Vagina (tissue), 2 donors: ENCODE results near the gene ABCA2. TPM values are rescaled to one million over a fixed set of nuclear protein-coding genes. Genes with fewer than 3 reads are reported as not detected.

Experiments used
- DNase-seq, 2 donors: peaks; one replicate each; pipeline ENCODE4 v3.0.0-alpha.2; 2017; ENCODE audit errors: extremely low spot score in 2 of 2
- H3K27ac ChIP-seq: fragments of 200-600 bp; sonication (generic); one replicate; pipeline ENCODE4 v1.5.1; 2019
- H3K27me3 ChIP-seq: fragments of 200-600 bp; sonication (generic); one replicate; pipeline ENCODE4 v1.5.1; 2019
- H3K36me3 ChIP-seq, 2 donors: fragments of 200-600 bp; sonication (generic); one replicate each; pipeline ENCODE4 v1.5.1; 2017 to 2019
- H3K4me1 ChIP-seq: fragments of 200-600 bp; sonication (generic); one replicate; pipeline ENCODE4 v1.5.1; 2019
- H3K4me3 ChIP-seq, 2 donors: fragments of 200-600 bp; sonication (generic); 1 replicate in 1 of 2; 2 replicates in 1 of 2; pipeline ENCODE4 v1.5.1; 2016 to 2019
- H3K9me3 ChIP-seq: fragments of 200-600 bp; sonication (generic); one replicate; pipeline ENCODE4 v1.5.1; 2019
- POLR2A ChIP-seq, 2 donors: fragments of 450-650 bp; IDR thresholded peaks; one replicate each; pipeline ENCODE4 v1.6.1; 2017; ENCODE audit warnings: antibody characterized with exemption in 2 of 2, mild to moderate bottlenecking in 2 of 2, moderate library complexity in 2 of 2
- POLR2AphosphoS5 ChIP-seq, 2 donors: sonication (generic); formaldehyde crosslinking; IDR thresholded peaks; one replicate each; pipeline ENCODE4 v1.9.0; 2017; ENCODE audit warnings: antibody characterized with exemption in 2 of 2, mild to moderate bottlenecking in 2 of 2, low read depth in 1 of 2; ENCODE audit not compliant: insufficient read depth in 1 of 2
- intact Hi-C: fragments of 100-400 bp; cut with DNase I; formaldehyde crosslinking; loops from one replicate; pipeline ENCODE4 v1.15.1; 2023
- total RNA-seq: library from RNA; depleted of rRNA; stranded (reverse); fragments of >200 nt; gene quantifications from one replicate; pipeline ENCODE4 v1.2.3, GENCODE V29; 2016
- TF ChIP-seq, protein P1 (sequence below), 3 experiments: fragments of 450-650 bp in 2 of 3; fragments of 200-600 bp in 1 of 3; sonication (generic) in 1 of 3; IDR thresholded peaks; one replicate each; pipeline ENCODE4 v1.5.1; 2017 to 2019; ENCODE audit warnings: antibody characterized with exemption in 3 of 3, mild to moderate bottlenecking in 2 of 3, moderate library complexity in 2 of 3

The ABCA2 gene
- total RNA-seq, 1 donor from 2014 or later = 44.0 TPM

DNA sequence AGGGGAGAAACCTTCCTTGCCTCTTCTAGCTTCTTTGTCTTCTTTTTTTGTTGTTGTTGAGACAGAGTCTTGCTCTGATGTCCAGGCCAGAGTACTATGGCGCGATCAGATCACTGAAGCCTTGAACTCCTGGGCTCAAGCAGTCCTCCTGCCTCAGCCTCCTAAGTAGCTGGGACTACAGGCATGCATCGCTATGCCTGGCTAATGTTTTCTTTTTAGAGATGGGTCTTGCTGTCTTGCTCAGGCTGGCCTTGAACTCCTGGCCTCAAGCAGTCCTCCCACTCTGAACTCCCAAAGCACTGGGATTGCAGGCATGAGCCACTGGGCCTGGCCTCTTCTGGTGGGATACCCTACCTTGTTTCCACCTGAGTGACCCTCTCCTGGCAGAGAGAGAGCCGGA is 39.2 kb downstream of the ABCA2 start:
- DNase-seq = no peak
- intact Hi-C loops = no loop called here
- no peak overlapping the region for H3K27ac ChIP-seq
- TF ChIP-seq POLR2A (IDR thresholded peaks at IDR 0.05) (no peak), POLR2AphosphoS5 (IDR thresholded peaks at IDR 0.05; ENCODE audit: insufficient read depth in 1 of 2, low read depth in 1 of 2) (no peak)
- TF ChIP-seq, protein P1, sequence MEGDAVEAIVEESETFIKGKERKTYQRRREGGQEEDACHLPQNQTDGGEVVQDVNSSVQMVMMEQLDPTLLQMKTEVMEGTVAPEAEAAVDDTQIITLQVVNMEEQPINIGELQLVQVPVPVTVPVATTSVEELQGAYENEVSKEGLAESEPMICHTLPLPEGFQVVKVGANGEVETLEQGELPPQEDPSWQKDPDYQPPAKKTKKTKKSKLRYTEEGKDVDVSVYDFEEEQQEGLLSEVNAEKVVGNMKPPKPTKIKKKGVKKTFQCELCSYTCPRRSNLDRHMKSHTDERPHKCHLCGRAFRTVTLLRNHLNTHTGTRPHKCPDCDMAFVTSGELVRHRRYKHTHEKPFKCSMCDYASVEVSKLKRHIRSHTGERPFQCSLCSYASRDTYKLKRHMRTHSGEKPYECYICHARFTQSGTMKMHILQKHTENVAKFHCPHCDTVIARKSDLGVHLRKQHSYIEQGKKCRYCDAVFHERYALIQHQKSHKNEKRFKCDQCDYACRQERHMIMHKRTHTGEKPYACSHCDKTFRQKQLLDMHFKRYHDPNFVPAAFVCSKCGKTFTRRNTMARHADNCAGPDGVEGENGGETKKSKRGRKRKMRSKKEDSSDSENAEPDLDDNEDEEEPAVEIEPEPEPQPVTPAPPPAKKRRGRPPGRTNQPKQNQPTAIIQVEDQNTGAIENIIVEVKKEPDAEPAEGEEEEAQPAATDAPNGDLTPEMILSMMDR (IDR thresholded peaks at IDR 0.05) = no peak
- H3K36me3 ChIP-seq = no peaks in the 10 kb centered on the region
- H3K4me3 ChIP-seq = no peak overlapping the region
- H3K9me3 ChIP-seq = no peaks in the 10 kb centered on the region
- peaks cover 40% of the 10 kb centered on the region for H3K4me1 ChIP-seq
- peaks cover 6% of the 10 kb centered on the region for H3K27me3 ChIP-seq

DNA sequence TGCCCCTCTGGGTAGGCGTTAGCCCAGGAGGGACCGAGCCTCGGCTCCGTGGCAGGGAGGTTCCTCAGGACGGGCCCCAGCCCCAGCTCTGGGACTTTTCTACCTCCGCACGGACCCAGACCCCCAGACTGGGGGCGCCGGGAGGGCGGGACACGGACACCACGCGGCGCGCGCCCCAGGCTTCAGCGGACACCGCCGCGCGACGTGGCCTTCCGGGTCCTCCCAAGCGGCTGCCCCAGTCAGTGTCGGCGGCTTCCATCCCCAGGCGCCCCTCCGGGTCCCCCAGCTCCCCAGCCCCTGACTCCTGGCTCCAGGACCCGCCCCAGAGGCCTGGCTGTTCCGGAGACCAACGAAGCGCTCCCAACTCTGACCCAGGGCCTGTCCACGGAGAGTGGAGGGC is 42.2 kb downstream of the ABCA2 start:
- Histone ChIP-seq H3K9me3 (no peaks in the 10 kb centered on the region), H3K4me3 (no peak overlapping the region), H3K4me1 (peaks cover 26% of the 10 kb centered on the region), H3K27ac (no peak overlapping the region), H3K27me3 (peaks cover 6% of the 10 kb centered on the region), H3K36me3 (no peaks in the 10 kb centered on the region)
- intact Hi-C loops = no loop called here
- TF ChIP-seq POLR2A (IDR thresholded peaks at IDR 0.05) = no peak
- no peak for TF ChIP-seq POLR2AphosphoS5 (IDR thresholded peaks at IDR 0.05; ENCODE audit: insufficient read depth in 1 of 2, low read depth in 1 of 2)
- TF ChIP-seq, protein P1 (IDR thresholded peaks at IDR 0.05) = no peak
- no peak for DNase-seq

DNA sequence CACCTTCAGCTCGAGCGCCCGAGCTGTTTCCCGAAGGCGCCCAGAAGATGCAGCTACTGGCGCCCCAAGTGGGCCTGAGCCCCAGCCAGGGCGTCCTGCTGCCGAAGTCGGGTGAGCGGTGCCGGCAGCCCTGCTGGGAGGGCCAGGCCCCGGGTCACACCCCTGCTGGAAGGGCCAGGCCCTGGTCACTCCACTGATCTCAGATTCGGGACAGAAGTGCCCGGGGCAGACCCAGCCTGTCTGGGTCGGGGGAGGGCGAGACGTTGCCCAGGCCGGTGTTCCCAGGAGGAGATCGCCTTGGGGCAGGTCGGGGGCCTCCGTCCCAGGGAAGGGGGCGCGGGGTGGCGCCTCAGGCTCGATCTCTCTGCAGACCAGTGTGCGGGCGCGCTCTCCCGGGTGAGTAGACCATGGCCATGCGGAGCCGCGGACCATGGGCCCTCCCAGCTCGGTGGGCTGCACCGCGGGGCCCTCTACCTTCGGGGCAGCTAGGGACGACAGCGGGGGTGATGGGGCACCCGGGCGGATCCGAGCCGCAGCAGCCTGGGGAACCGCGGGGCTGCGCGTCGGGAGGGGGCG is 42.9 kb downstream of the ABCA2 start:
- Histone ChIP-seq H3K9me3 (no peaks in the 10 kb centered on the region), H3K4me1 (peaks cover 28% of the 10 kb centered on the region), H3K36me3 (no peaks in the 10 kb centered on the region), H3K27ac (no peak overlapping the region), H3K27me3 (peaks cover 6% of the 10 kb centered on the region), H3K4me3 (peak overlapping the region in 1 of 2 donors; percentile 2)
- no peak for DNase-seq
- intact Hi-C loops = no loop called here
- no peak for TF ChIP-seq POLR2A (IDR thresholded peaks at IDR 0.05)
- TF ChIP-seq, protein P1 (IDR thresholded peaks at IDR 0.05) = no peak
- no peak for TF ChIP-seq POLR2AphosphoS5 (IDR thresholded peaks at IDR 0.05; ENCODE audit: insufficient read depth in 1 of 2, low read depth in 1 of 2)

DNA sequence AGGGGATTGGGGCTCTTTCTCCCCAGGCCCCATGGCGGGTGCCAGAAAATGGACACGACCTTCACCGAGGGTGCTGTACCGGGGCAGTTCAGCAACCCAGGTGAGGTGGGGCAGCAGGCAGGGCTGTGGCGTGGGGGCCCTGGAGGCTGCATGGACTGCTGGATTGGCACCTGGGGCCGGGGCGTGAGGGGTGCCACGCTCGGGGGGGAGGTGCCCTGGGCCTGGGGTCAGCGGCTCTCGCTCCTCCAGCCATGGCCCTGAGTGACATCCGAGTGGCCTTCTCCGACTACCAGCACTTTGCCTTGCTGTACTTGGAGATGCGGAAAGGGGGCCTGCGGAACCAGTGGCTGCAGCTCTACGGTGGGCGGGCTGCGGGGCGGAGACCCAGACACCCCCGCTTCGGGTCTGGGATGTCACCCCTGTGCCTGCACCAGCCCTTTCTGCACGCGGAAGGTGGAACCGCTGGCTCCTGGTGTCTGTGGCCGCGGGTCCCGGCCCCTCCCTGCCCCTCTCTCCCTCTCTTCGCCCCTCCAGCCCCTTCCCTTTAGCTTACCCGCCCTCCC is 43.5 kb downstream of the ABCA2 start:
- no peak for DNase-seq
- Histone ChIP-seq H3K4me1 (peaks cover 28% of the 10 kb centered on the region), H3K27me3 (peaks cover 6% of the 10 kb centered on the region), H3K36me3 (no peaks in the 10 kb centered on the region), H3K27ac (no peak overlapping the region), H3K4me3 (no peak overlapping the region), H3K9me3 (no peaks in the 10 kb centered on the region)
- TF ChIP-seq POLR2A (IDR thresholded peaks at IDR 0.05) (no peak), POLR2AphosphoS5 (IDR thresholded peaks at IDR 0.05; ENCODE audit: insufficient read depth in 1 of 2, low read depth in 1 of 2) (peak in 1 of 2 donors; percentile 6)
- TF ChIP-seq, protein P1 (IDR thresholded peaks at IDR 0.05) = no peak
- intact Hi-C loops = no loop called here

DNA sequence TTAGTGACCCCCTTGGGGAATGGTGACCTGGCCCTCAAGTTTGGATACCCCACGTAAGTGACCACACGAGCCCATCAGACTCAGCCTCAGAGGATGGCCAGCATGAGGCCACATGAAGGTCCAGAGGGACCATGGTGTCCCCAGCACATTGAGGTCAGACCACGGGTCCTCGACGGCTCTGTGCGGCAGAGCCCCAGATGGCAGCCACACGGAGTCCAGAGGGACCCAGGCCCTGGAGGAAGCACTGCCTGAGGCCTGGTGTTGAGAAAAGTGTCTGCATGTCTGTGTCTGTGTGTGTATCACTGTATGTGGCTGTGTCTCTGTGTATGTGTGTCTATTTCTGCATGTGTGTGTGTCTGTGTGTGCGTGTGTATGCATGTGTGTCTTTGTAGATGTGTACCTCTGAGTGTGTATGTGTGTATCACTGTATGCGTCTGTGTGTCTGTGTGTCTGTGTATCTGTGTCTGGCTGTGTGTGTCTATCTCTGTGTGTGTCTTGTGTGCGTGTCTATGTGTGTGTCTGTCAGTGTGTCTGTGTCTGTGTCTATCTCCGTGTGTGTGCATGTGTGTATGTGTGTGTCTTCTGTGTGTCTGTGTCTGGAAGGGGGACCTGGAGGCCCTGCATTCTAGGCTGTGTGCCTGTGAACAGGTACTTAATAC is 44.3 kb downstream of the ABCA2 start:
- no peak overlapping the region for H3K4me3 ChIP-seq
- TF ChIP-seq POLR2A (IDR thresholded peaks at IDR 0.05) (no peak), POLR2AphosphoS5 (IDR thresholded peaks at IDR 0.05; ENCODE audit: insufficient read depth in 1 of 2, low read depth in 1 of 2) (no peak)
- TF ChIP-seq, protein P1 (IDR thresholded peaks at IDR 0.05) = no peak
- H3K27me3 ChIP-seq = peaks cover 6% of the 10 kb centered on the region
- no peak overlapping the region for H3K27ac ChIP-seq
- intact Hi-C loops = no loop called here
- H3K9me3 ChIP-seq = no peaks in the 10 kb centered on the region
- no peak for DNase-seq
- H3K36me3 ChIP-seq = no peaks in the 10 kb centered on the region
- peaks cover 28% of the 10 kb centered on the region for H3K4me1 ChIP-seq
